GM12878 (cell line): ENCODE measurements around the gene SEMA5B. TPM values are rescaled to one million over a fixed set of nuclear protein-coding genes. Genes with fewer than 3 reads are reported as not detected.

Source experiments
- ATAC-seq: fragments of 200-7000 bp; cut with Tn5 transposase; 3 replicates; pipeline ENCODE4 v1.9.1; 2020; ENCODE audit warnings: mild to moderate bottlenecking, moderate library complexity
- BruUV-seq: library from RNA; stranded (reverse); fragments of 400-500 nt; replicated peaks from 2 replicates; lab custom pipeline; 2021; lab: Mats Ljungman, UMichigan
- CTCF ChIA-PET: fragments of 300-600 bp; sonication (Branson Sonifier 250); formaldehyde crosslinking; extraction: SDS; loops from one replicate; lab custom pipeline; 2021; ENCODE audit warnings: inconsistent platforms; lab: Yijun Ruan, JAX
- POLR2A ChIA-PET: fragments of 350-600 bp; formaldehyde crosslinking; extraction: SDS; loops from one replicate; lab custom pipeline; 2021; ENCODE audit warnings: inconsistent platforms; lab: Charles Lee
- RAD21 ChIA-PET: fragments of 300-600 bp; sonication (Branson Sonifier 250); formaldehyde crosslinking; loops from one replicate; lab custom pipeline; 2023; ENCODE audit warnings: antibody characterized with exemption; ENCODE audit not compliant: unreplicated experiment; lab: Charles Lee
- SMC1A ChIA-PET: fragments of 300-600 bp; sonication (Branson Sonifier 250); formaldehyde crosslinking; loops from one replicate; lab custom pipeline; 2023; ENCODE audit not compliant: unreplicated experiment, uncharacterized antibody; lab: Charles Lee
- DNase-seq: peaks from one replicate; pipeline ENCODE4 v3.0.0-alpha.2; 2011; ENCODE audit warnings: low read depth, low spot score
- FAIRE-seq: peaks from 3 replicates; lab custom pipeline; 2011; peaks lifted over from hg19 to GRCh38; lab: Jason Lieb, UNC
- H2AFZ ChIP-seq: 2 replicates; pipeline ENCODE4 v1.6.0; 2011; ENCODE audit warnings: low read depth, low read length, control low read depth; ENCODE audit not compliant: control insufficient read depth
- H3K27ac ChIP-seq: 2 replicates; pipeline ENCODE4 v1.5.1; 2011; ENCODE audit warnings: control low read depth; ENCODE audit not compliant: control insufficient read depth, insufficient read depth
- H3K27me3 ChIP-seq, 2 experiments: replicated peaks in 1 of 2; 2 replicates each; pipeline versions ENCODE4 v1.6.0 to v1.6.1; 2011; ENCODE audit warnings: low read length in 1 of 2; ENCODE audit not compliant: control insufficient read depth in 2 of 2, insufficient read depth in 2 of 2
- H3K36me3 ChIP-seq, 2 experiments: 2 replicates each; pipeline ENCODE4 v1.5.1; 2011; ENCODE audit warnings: low read length in 1 of 2; ENCODE audit not compliant: control insufficient read depth in 2 of 2, insufficient read depth in 2 of 2
- H3K4me1 ChIP-seq: 2 replicates; pipeline ENCODE4 v1.6.1; 2011; ENCODE audit warnings: mild to moderate bottlenecking, low read length, moderate library complexity, mixed read lengths; ENCODE audit not compliant: control insufficient read depth, insufficient read depth
- H3K4me2 ChIP-seq: 2 replicates; pipeline ENCODE4 v1.6.0; 2011; ENCODE audit warnings: control low read depth; ENCODE audit not compliant: control insufficient read depth, insufficient read depth
- H3K4me3 ChIP-seq: fragments of 200-600 bp; sonication (generic); 2 replicates; pipeline ENCODE4 v1.5.1; 2016
- H3K79me2 ChIP-seq: 2 replicates; pipeline ENCODE4 v1.6.0; 2011; ENCODE audit warnings: low read length; ENCODE audit not compliant: control insufficient read depth, insufficient read depth
- H3K9ac ChIP-seq: 2 replicates; pipeline ENCODE4 v1.8.0; 2011; ENCODE audit warnings: low read length, control low read depth, mixed read lengths; ENCODE audit not compliant: control insufficient read depth, insufficient read depth
- H3K9me3 ChIP-seq: replicated peaks from 3 replicates; pipeline ENCODE4 v1.5.1; 2011; ENCODE audit warnings: mild to moderate bottlenecking, low read length; ENCODE audit not compliant: control insufficient read depth, insufficient read depth
- H4K20me1 ChIP-seq: 2 replicates; pipeline ENCODE4 v1.6.0; 2011; ENCODE audit not compliant: control insufficient read depth, insufficient read depth
- CBFB ChIP-seq: IDR thresholded peaks from 2 replicates; pipeline ENCODE4 v1.6.1; 2016; ENCODE audit warnings: antibody characterized with exemption, low read depth
- KAT2A ChIP-seq: conservative IDR thresholded peaks from 2 replicates; pipeline ENCODE4 v1.6.1; 2011; ENCODE audit warnings: low read depth, low read length; ENCODE audit not compliant: control insufficient read depth
- NFYB ChIP-seq: IDR thresholded peaks from 2 replicates; pipeline ENCODE4 v1.6.1; 2011; ENCODE audit warnings: low read depth, mild to moderate bottlenecking, low read length, improper control_type of control experiment, moderate library complexity; ENCODE audit not compliant: insufficient read depth
- SMC3 ChIP-seq: IDR thresholded peaks from 2 replicates; pipeline ENCODE4 v1.6.1; 2011; ENCODE audit warnings: low read length, improper control_type of control experiment, borderline replicate concordance
- STAT1 ChIP-seq: fragments of 450-650 bp; conservative IDR thresholded peaks from 2 replicates; pipeline ENCODE4 v1.6.1; 2014; ENCODE audit warnings: antibody characterized with exemption, mild to moderate bottlenecking
- WRNIP1 ChIP-seq: IDR thresholded peaks from 2 replicates; pipeline ENCODE4 v1.6.1; 2011; ENCODE audit warnings: low read depth, low read length, improper control_type of control experiment, borderline replicate concordance
- ZNF217 ChIP-seq: fragments of 450-650 bp; IDR thresholded peaks from 2 replicates; pipeline ENCODE4 v1.6.1; 2017; ENCODE audit warnings: antibody characterized with exemption, mild to moderate bottlenecking
- ZNF274 ChIP-seq: IDR thresholded peaks from one replicate; pipeline ENCODE4 v1.8.0; 2011; ENCODE audit not compliant: insufficient read length, insufficient read depth
- ZNF622 ChIP-seq: fragments of 450-650 bp; IDR thresholded peaks from 2 replicates; pipeline ENCODE4 v1.6.1; 2017; ENCODE audit warnings: mild to moderate bottlenecking, inconsistent platforms
- WGBS: methylation state at CpG from one replicate; pipeline ENCODE4 v1.1.6; 2016; ENCODE audit warnings: low lambda C conversion rate; ENCODE audit not compliant: insufficient replicate concordance, insufficient coverage; ENCODE audit errors: missing lambda C conversion rate; 5-methylcytosine and 5-hydroxymethylcytosine counted together
- in situ Hi-C: fragments of 300-500 bp; cut with MboI; formaldehyde crosslinking; loops from 9 replicates; pipeline ENCODE4 v1.14.3; 2018; ENCODE audit warnings: mixed read lengths
- intact Hi-C: fragments of 100-400 bp; cut with micrococcal nuclease; formaldehyde crosslinking; loops from one replicate; pipeline ENCODE4 v1.14.2; 2022; ENCODE audit not compliant: unreplicated experiment
- polyA plus RNA-seq, 11 experiments: library from polyadenylated mRNA; depleted of rRNA in 4 of 11; unstranded in 6 of 11; stranded (reverse) in 5 of 11; fragments of >200 nt; fragmentation: Nextera tagmentation in 4 of 11; fragmentation: Illumina TruSeq in 1 of 11; extraction: Ambion mirVana in 4 of 11; extraction: Trizol in 1 of 11; gene quantifications; 1 replicate in 1 of 11; 2 replicates in 10 of 11; pipeline versions ENCODE4 v1.2.1 to v1.2.3, GENCODE V29; 2011 to 2016; ENCODE audit warnings: inconsistent platforms in 2 of 11, missing spikeins in 2 of 11, low read depth in 1 of 11
- total RNA-seq, 4 experiments: library from RNA; depleted of rRNA in 3 of 4; stranded (reverse); fragments of >200 nt in 3 of 4; fragmentation: Illumina TruSeq in 1 of 4; extraction: Trizol in 1 of 4; gene quantifications; 2 replicates each; pipeline versions ENCODE4 v1.2.1 to v1.2.3, GENCODE V29; 2013 to 2021
- TF ChIP-seq, protein P1 (sequence below): IDR thresholded peaks from 2 replicates; pipeline ENCODE4 v1.6.1; 2012; ENCODE audit warnings: low read length, inconsistent platforms
- TF ChIP-seq, protein P2 (sequence below): IDR thresholded peaks from 2 replicates; pipeline ENCODE4 v1.6.1; 2012; ENCODE audit warnings: mild to moderate bottlenecking, low read depth, low read length

SEMA5B gene
- total and polyA plus RNA-seq, 10 of the 15 experiments (the other 5 are each of a cell fraction or from before 2014, with no cell fraction given) = 0.05 TPM; not detected in 9

DNA sequence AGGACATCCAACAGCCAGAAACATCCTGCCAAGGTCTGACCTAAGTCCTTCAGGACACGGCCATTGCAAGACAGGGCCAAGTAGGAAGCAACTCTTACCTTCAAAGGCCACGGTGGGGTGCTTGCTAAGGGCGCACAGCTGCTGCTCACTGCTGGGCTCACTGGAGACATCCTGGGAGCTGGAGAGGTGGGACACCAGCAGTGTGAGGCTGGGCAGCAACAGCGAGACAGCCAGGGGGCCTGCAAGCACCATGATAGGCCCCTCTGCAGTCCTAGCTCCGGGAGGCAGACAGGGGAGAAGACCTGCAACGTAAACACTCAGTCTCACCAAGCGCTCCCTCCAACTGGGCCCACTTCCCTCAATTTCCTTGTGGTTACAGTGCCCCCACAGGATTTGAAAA, 79.2 kb downstream of the SEMA5B start:
- Histone ChIP-seq H3K9ac (no peak overlapping the region), H3K4me2 (no peak overlapping the region), H3K4me1 (no peaks in the 10 kb centered on the region; the same call in 1 of the 2 replicates), H3K4me3 (no peak overlapping the region), H3K27ac (no peak overlapping the region), H4K20me1 (no peaks in the 10 kb centered on the region), H3K9me3 (no peaks in the 10 kb centered on the region), H2AFZ (no peak overlapping the region), H3K36me3 (no peaks in the 10 kb centered on the region), H3K79me2 (no peaks in the 10 kb centered on the region), H3K27me3 (peaks cover 0 to 2% of the 10 kb centered on the region in 2 experiments; a peak in 1 of 4 replicates)
- ATAC-seq = no peak
- ChIA-PET SMC1A (interaction anchor here (0.9 to 1.2 kb wide), 2 partner anchors 67 to 80 kb away, joined by 3 read pairs; no protein-coding TSS in a partner anchor), POLR2A (no interaction called here), RAD21 (no interaction called here), CTCF (interaction anchor here (1.0 to 1.3 kb wide), 2 partner anchors 50 to 80 kb away, joined by 3 read pairs; partner anchors contain the start of gene SEMA5B)
- no peak for FAIRE-seq
- no peak for DNase-seq
- in situ Hi-C loops (no loop called here), intact Hi-C loops (loop anchor here (10.0 kb wide), 1 partner anchor 194 kb away; no protein-coding TSS in a partner anchor)
- 52% methylated on average over 7 of the region's 7 CpGs for WGBS
- BruUV-seq = no TSS peak
- no peak for TF ChIP-seq ZNF622
- TF ChIP-seq, protein P1, sequence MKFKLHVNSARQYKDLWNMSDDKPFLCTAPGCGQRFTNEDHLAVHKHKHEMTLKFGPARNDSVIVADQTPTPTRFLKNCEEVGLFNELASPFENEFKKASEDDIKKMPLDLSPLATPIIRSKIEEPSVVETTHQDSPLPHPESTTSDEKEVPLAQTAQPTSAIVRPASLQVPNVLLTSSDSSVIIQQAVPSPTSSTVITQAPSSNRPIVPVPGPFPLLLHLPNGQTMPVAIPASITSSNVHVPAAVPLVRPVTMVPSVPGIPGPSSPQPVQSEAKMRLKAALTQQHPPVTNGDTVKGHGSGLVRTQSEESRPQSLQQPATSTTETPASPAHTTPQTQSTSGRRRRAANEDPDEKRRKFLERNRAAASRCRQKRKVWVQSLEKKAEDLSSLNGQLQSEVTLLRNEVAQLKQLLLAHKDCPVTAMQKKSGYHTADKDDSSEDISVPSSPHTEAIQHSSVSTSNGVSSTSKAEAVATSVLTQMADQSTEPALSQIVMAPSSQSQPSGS = no peak
- no peak for TF ChIP-seq ZNF274
- no peak for TF ChIP-seq KAT2A
- TF ChIP-seq STAT1 = no peak
- no peak for TF ChIP-seq ZNF217
- no peak for TF ChIP-seq SMC3
- TF ChIP-seq NFYB = no peak
- no peak for TF ChIP-seq CBFB
- TF ChIP-seq, protein P2, sequence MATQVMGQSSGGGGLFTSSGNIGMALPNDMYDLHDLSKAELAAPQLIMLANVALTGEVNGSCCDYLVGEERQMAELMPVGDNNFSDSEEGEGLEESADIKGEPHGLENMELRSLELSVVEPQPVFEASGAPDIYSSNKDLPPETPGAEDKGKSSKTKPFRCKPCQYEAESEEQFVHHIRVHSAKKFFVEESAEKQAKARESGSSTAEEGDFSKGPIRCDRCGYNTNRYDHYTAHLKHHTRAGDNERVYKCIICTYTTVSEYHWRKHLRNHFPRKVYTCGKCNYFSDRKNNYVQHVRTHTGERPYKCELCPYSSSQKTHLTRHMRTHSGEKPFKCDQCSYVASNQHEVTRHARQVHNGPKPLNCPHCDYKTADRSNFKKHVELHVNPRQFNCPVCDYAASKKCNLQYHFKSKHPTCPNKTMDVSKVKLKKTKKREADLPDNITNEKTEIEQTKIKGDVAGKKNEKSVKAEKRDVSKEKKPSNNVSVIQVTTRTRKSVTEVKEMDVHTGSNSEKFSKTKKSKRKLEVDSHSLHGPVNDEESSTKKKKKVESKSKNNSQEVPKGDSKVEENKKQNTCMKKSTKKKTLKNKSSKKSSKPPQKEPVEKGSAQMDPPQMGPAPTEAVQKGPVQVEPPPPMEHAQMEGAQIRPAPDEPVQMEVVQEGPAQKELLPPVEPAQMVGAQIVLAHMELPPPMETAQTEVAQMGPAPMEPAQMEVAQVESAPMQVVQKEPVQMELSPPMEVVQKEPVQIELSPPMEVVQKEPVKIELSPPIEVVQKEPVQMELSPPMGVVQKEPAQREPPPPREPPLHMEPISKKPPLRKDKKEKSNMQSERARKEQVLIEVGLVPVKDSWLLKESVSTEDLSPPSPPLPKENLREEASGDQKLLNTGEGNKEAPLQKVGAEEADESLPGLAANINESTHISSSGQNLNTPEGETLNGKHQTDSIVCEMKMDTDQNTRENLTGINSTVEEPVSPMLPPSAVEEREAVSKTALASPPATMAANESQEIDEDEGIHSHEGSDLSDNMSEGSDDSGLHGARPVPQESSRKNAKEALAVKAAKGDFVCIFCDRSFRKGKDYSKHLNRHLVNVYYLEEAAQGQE = no peak
- no peak for TF ChIP-seq WRNIP1
